ENCODE data around the gene UFD1.

Gene UFD1

GRCh38 chr22:19515654-19516377 lies 36.8 kb upstream of the UFD1 start:
- DNase-seq: no peak

GRCh38 chr22:19514831-19515565 lies 36.0 kb upstream of the UFD1 start:
- DNase-seq: no peak

- DNase-seq: no peak
Measured at GRCh38 chr22:19513823-19514222, 34.8 kb upstream of the UFD1 start.

- no peak for DNase-seq
Measured at GRCh38 chr22:19510919-19511341, 31.9 kb upstream of the UFD1 start.

GRCh38 chr22:19509923-19510322 lies 30.9 kb upstream of the UFD1 start:
- DNase-seq: no peak

GRCh38 chr22:19509191-19509590 lies 30.2 kb upstream of the UFD1 start:
- DNase-seq: no peak

GRCh38 chr22:19508024-19508776 lies 29.2 kb upstream of the UFD1 start:
- no peak for DNase-seq

GRCh38 chr22:19507534-19507861 lies 28.5 kb upstream of the UFD1 start:
- DNase-seq: no peak

- no peak for DNase-seq
Measured at GRCh38 chr22:19506212-19506611, 27.2 kb upstream of the UFD1 start.

- DNase-seq: no peak
Measured at GRCh38 chr22:19505735-19506126, 26.7 kb upstream of the UFD1 start.

- DNase-seq: no peak
Measured at GRCh38 chr22:19504900-19505734, 26.1 kb upstream of the UFD1 start.

GRCh38 chr22:19503869-19504268 lies 24.9 kb upstream of the UFD1 start:
- no peak for DNase-seq

GRCh38 chr22:19503367-19503766 lies 24.4 kb upstream of the UFD1 start:
- no peak for DNase-seq

- DNase-seq: no peak
Measured at GRCh38 chr22:19501897-19502447, 23.0 kb upstream of the UFD1 start.

- no peak for DNase-seq
Measured at GRCh38 chr22:19499880-19500242, 20.9 kb upstream of the UFD1 start.

- DNase-seq: no peak
Measured at GRCh38 chr22:19499236-19499879, 20.4 kb upstream of the UFD1 start.

GRCh38 chr22:19498866-19499190 lies 19.8 kb upstream of the UFD1 start:
- no peak for DNase-seq

- no peak for DNase-seq
Measured at GRCh38 chr22:19498154-19498865, 19.3 kb upstream of the UFD1 start.

GRCh38 chr22:19497245-19497644 lies 18.3 kb upstream of the UFD1 start:
- peak; percentile 56 for DNase-seq

- DNase-seq: no peak
Measured at GRCh38 chr22:19496324-19496630, 17.3 kb upstream of the UFD1 start.

- DNase-seq: no peak
Measured at GRCh38 chr22:19495562-19496323, 16.8 kb upstream of the UFD1 start.

Data from left hindlimb (tissue), 1 donor.